Measurements from ENCODE around the gene MPV17L2.

DNA sequence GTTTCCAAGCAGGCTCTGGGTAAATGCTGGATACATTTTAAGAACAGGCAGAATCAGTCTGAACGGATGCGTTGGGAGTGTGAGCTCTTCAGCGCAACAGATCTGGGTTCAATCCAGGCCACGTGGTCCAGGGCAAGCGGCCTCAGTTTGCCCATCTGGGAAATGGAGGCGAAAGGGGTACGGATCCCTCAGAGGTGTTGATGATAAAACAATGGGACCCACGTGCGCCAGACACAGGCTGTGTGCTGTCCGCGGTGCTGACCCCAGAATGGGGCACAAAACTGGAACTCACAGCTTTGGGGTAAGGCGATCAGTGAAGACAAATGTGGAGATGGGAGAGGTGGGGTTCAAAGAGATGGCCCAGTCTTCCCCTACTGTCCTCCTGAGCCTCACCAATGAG is 46.3 kb downstream of the MPV17L2 start:
- TF ChIP-seq ZFP30 (CRISPR knock-in tag; IDR thresholded peaks at IDR 0.05) = no peak
- no peak for TF ChIP-seq ZNF8 (CRISPR knock-in tag; IDR thresholded peaks at IDR 0.05)
